ENCODE measurements around the gene PICK1.

GRCh38 chr22:38016182-38017151 is 40.7 kb upstream of the PICK1 start:
- TF ChIP-seq CTCF (conservative IDR thresholded peaks at IDR 0.05 in 1 of 2, IDR thresholded peaks at IDR 0.05 in 1 of 2; ENCODE audit: extremely low read depth in 1 of 2, insufficient read depth in 1 of 2, low read depth in 1 of 2, low read length in 2 of 2) (no peak), EZH2 (IDR thresholded peaks at IDR 0.05; ENCODE audit: borderline replicate concordance, low read length) (no peak)

All from mammary epithelial cell (primary cell).